ENCODE measurements around the gene LLGL1. TPM values are rescaled to one million over a fixed set of nuclear protein-coding genes. Genes with fewer than 3 reads are reported as not detected.

LLGL1 gene
- total RNA-seq, 2 donors from 2014 or later: 7.5 to 8.6 TPM

Other genes with a start within 250 kb of the LLGL1 start
- 10 to 100 TPM; 29.0 to 32.0 TPM for gene ATPAF2, start 186.5 kb upstream of the LLGL1 start, total RNA-seq
- 1 to 10 TPM; 4.7 to 7.0 TPM for gene GID4, start 186.2 kb upstream of the LLGL1 start, total RNA-seq
- 10 to 100 TPM; 25.4 to 29.3 TPM for gene DRG2, start 137.7 kb upstream of the LLGL1 start, total RNA-seq
- gene MYO15A, start 116.9 kb upstream of the LLGL1 start, total RNA-seq: 1 to 10 TPM in 1 of 2 donors, under 1 TPM in 1; 0.75 to 2.4 TPM
- 10 to 100 TPM; 83.7 to 89.8 TPM for gene ALKBH5, start 41.8 kb upstream of the LLGL1 start, total RNA-seq
- gene FLII, start 33.1 kb downstream of the LLGL1 start, total RNA-seq: 100 to 1,000 TPM; 276 to 285 TPM
- gene MIEF2, start 35.0 kb downstream of the LLGL1 start, total RNA-seq: 10 to 100 TPM; 13.8 to 18.3 TPM
- gene TOP3A, start 89.4 kb downstream of the LLGL1 start, total RNA-seq: 10 to 100 TPM; 22.0 to 23.3 TPM
- gene SMCR8, start 89.7 kb downstream of the LLGL1 start, total RNA-seq: 10 to 100 TPM; 18.9 to 21.1 TPM
- 10 to 100 TPM; 27.4 to 40.2 TPM for gene SHMT1, start 137.9 kb downstream of the LLGL1 start, total RNA-seq
- gene EVPLL, start 152.1 kb downstream of the LLGL1 start, total RNA-seq: under 1 TPM; 0.12 to 0.22 TPM

All from left colon (tissue), 2 donors.